Pancreas (tissue), 10 donors: ENCODE measurements around the gene PCGF3. TPM values are rescaled to one million over a fixed set of nuclear protein-coding genes. Genes with fewer than 3 reads are reported as not detected.

Source experiments
- ATAC-seq, 4 donors: fragments of 200-7000 bp; cut with Tn5 transposase; one replicate each; pipeline versions ENCODE4 v1.8.0 to v1.9.1; 2020; ENCODE audit warnings: mild to moderate bottlenecking in 4 of 4, moderate library complexity in 4 of 4
- DNase-seq, 6 donors: peaks; one replicate each; pipeline ENCODE4 v3.0.0-alpha.2; 2020
- FAIRE-seq: peaks from 2 replicates; lab custom pipeline; 2012; peaks lifted over from hg19 to GRCh38; lab: Jason Lieb, UNC
- H3K27ac ChIP-seq, 4 donors: fragments of 200-600 bp; sonication (generic); 1 replicate in 3 of 4; 2 replicates in 1 of 4; pipeline versions ENCODE4 v1.5.0 to v1.8.0; 2020
- H3K27me3 ChIP-seq, 4 donors: fragments of 200-600 bp; one replicate each; pipeline ENCODE4 v1.8.0; 2021
- H3K36me3 ChIP-seq, 3 donors: fragments of 200-600 bp; sonication (generic) in 1 of 3; one replicate each; pipeline versions ENCODE4 v1.5.0 to v1.8.0; 2020 to 2021
- H3K4me1 ChIP-seq, 3 donors: fragments of 200-600 bp; one replicate each; pipeline ENCODE4 v1.8.0; 2021
- H3K4me3 ChIP-seq, 4 donors: fragments of 200-600 bp; sonication (generic) in 2 of 4; one replicate each; pipeline versions ENCODE4 v1.5.0 to v1.8.0; 2020 to 2021
- H3K9me3 ChIP-seq, 4 donors: fragments of 200-600 bp; one replicate each; pipeline ENCODE4 v1.8.0; 2021
- CTCF ChIP-seq, 4 donors: fragments of 200-600 bp; sonication (generic) in 3 of 4; IDR thresholded peaks; one replicate each; pipeline versions ENCODE4 v1.5.0 to v1.8.0; 2021; ENCODE audit warnings: antibody characterized with exemption in 4 of 4
- WGBS, 2 donors: extraction: QIAGEN DNeasy Blood & Tissue Kit; methylation state at CpG; one replicate each; pipeline ENCODE4 v1.1.7; 2013; 5-methylcytosine and 5-hydroxymethylcytosine counted together
- intact Hi-C, 3 donors: fragments of 100-400 bp; cut with DNase I; formaldehyde crosslinking; loops; one replicate each; pipeline versions ENCODE4 v1.11.1 to v1.14.2; 2022
- polyA plus RNA-seq, 2 donors: library from polyadenylated mRNA; stranded (reverse); fragments of 200-250 nt; gene quantifications; one replicate each; pipeline ENCODE4 v1.2.3, GENCODE V29; 2013
- total RNA-seq, 6 donors: library from RNA; stranded (reverse); fragmentation: NEBNext Ultra II Directional in 4 of 6; extraction: Animal tissue kit (Norgen Biotek cat#: 25700) in 4 of 6; gene quantifications; one replicate each; pipeline versions ENCODE4 v1.2.1 to v1.2.4, GENCODE V29; 2021 to 2023
- donor health status: healthy with polysubstance abuse.
- donor health status: DM: no; HTN: no; CAD: no; lungs with moderate emphysema.
- donor health status: DM: no; HTN: no; CAD: no.
- donor health status: control.
- donor health status: control.
- donor health status: Bipolar disorder and iron deficiency.
- donor health status: DM: yes; HTN: yes; CAD: no.
- donor health status: DM: no; HTN: no; CAD: no.
- donor health status: DM: no; HTN: no; CAD: no.
- donor health status: DM: yes; HTN: yes; CAD: no.

The PCGF3 gene
- total and polyA plus RNA-seq, 8 donors = 12.3 to 66.8 (median 17.7) TPM

- peak in 1 of 6 donors; percentile 8 for DNase-seq
- 88 to 91% methylated on average over 19 of the region's 19 CpGs for WGBS, 2 donors
- Histone ChIP-seq H3K27me3 (no peaks in the 10 kb centered on the region), H3K4me3 (no peak overlapping the region), H3K9me3 (no peaks in the 10 kb centered on the region), H3K36me3 (peaks cover 9 to 20% (median 11%) of the 10 kb centered on the region in 3 donors), H3K4me1 (no peaks in the 10 kb centered on the region), H3K27ac (no peak overlapping the region)
- no peak for TF ChIP-seq CTCF (IDR thresholded peaks at IDR 0.05)
- ATAC-seq = no peak
- intact Hi-C loops = no loop called here
- no peak for FAIRE-seq
Observed at GRCh38 chr4:740656-741282, 35.1 kb downstream of the PCGF3 start.

GRCh38 chr4:742096-742741, 36.6 kb downstream of the PCGF3 start:
- Histone ChIP-seq H3K4me3 (no peak overlapping the region), H3K27me3 (no peaks in the 10 kb centered on the region), H3K9me3 (no peaks in the 10 kb centered on the region), H3K36me3 (peaks cover 8 to 18% (median 9%) of the 10 kb centered on the region in 3 donors), H3K27ac (no peak overlapping the region), H3K4me1 (no peaks in the 10 kb centered on the region)
- DNase-seq (peak in 1 of 6 donors; percentile 22), ATAC-seq (peak in 1 of 4 donors; percentile 14), FAIRE-seq (no peak)
- 89 to 93% methylated on average over 21 of the region's 21 CpGs for WGBS, 2 donors
- no peak for TF ChIP-seq CTCF (IDR thresholded peaks at IDR 0.05)
- intact Hi-C loops = no loop called here

- FAIRE-seq (no peak), ATAC-seq (peak; percentile 58 to 91 (median 80)), DNase-seq (peak; percentile 33 to 78 (median 65))
- Histone ChIP-seq H3K9me3 (no peaks in the 10 kb centered on the region), H3K27me3 (no peaks in the 10 kb centered on the region), H3K4me3 (no peak overlapping the region), H3K36me3 (peaks cover 4 to 12% (median 4%) of the 10 kb centered on the region in 3 donors), H3K27ac (no peak overlapping the region), H3K4me1 (no peaks in the 10 kb centered on the region)
- peak; percentile 63 to 81 (median 73) for TF ChIP-seq CTCF (IDR thresholded peaks at IDR 0.05)
- 81 to 85% methylated on average over 26 of the region's 26 CpGs for WGBS, 2 donors
- intact Hi-C loops = no loop called here
Observed at GRCh38 chr4:742742-743311, 37.2 kb downstream of the PCGF3 start.

- no peaks in the 10 kb centered on the region for H3K27me3 ChIP-seq
- WGBS, 2 donors = 88 to 90% methylated on average over 22 of the region's 22 CpGs
- DNase-seq (peak in 2 of 6 donors; percentile 9 to 42), ATAC-seq (peak in 1 of 4 donors; percentile 23), FAIRE-seq (no peak)
- no peak overlapping the region for H3K4me3 ChIP-seq
- TF ChIP-seq CTCF (IDR thresholded peaks at IDR 0.05) = no peak
- H3K4me1 ChIP-seq = no peaks in the 10 kb centered on the region
- intact Hi-C loops = no loop called here
- H3K36me3 ChIP-seq = peaks cover 0 to 6% (median 0%) of the 10 kb centered on the region in 3 donors
- H3K9me3 ChIP-seq = no peaks in the 10 kb centered on the region
- no peak overlapping the region for H3K27ac ChIP-seq
Observed at GRCh38 chr4:743463-744211, 38.0 kb downstream of the PCGF3 start.
